Suppressor macrophage treated with lipopolysaccharide for 4 hours (primary cell): ENCODE data around the gene CD68.

Experiments used
- DNase-seq: peaks from one replicate; pipeline ENCODE4 v3.0.0-alpha.2; 2020

The CD68 gene

GRCh38 chr17:7560172-7561027 lies 19.0 kb upstream of the CD68 start:
- peak; percentile 68 for DNase-seq

GRCh38 chr17:7561028-7561575 lies 18.3 kb upstream of the CD68 start:
- peak; percentile 89 for DNase-seq

- DNase-seq = peak; percentile 97
These were observed 17.7 kb upstream of the CD68 start, which contains the start of gene SENP3 for GRCh38 chr17:7561589-7562207. TSS of gene SENP3 (plus strand) at chr17:7561919. CDS start at chr17:7563077, 1,158 bp downstream.

- no peak for DNase-seq
These were observed 17.2 kb upstream of the CD68 start for GRCh38 chr17:7562208-7562605.

GRCh38 chr17:7563115-7563869 lies 16.1 kb upstream of the CD68 start:
- no peak for DNase-seq

- DNase-seq = no peak
These were observed 9.9 kb upstream of the CD68 start for GRCh38 chr17:7569571-7569970.

GRCh38 chr17:7570351-7570750 lies 9.1 kb upstream of the CD68 start:
- no peak for DNase-seq

GRCh38 chr17:7572338-7572587 lies 7.2 kb upstream of the CD68 start:
- no peak for DNase-seq

GRCh38 chr17:7572588-7573323 lies 6.7 kb upstream of the CD68 start:
- peak; percentile 100 for DNase-seq

- DNase-seq = peak; percentile 97
These were observed 5.9 kb upstream of the CD68 start for GRCh38 chr17:7573324-7574080.

- DNase-seq = no peak
These were observed 5.1 kb upstream of the CD68 start for GRCh38 chr17:7574176-7574953.

- DNase-seq = no peak
These were observed 4.0 kb upstream of the CD68 start for GRCh38 chr17:7575481-7575883.

GRCh38 chr17:7575959-7576358 lies 3.5 kb upstream of the CD68 start:
- DNase-seq = no peak

- no peak for DNase-seq
These were observed 3.0 kb upstream of the CD68 start for GRCh38 chr17:7576432-7576937.

GRCh38 chr17:7577327-7578199 lies 1.9 kb upstream of the CD68 start:
- no peak for DNase-seq

- peak; percentile 61 for DNase-seq
These were observed 581 bp downstream of the CD68 start for GRCh38 chr17:7579834-7580603.

GRCh38 chr17:7580604-7581575 lies 1.5 kb downstream of the CD68 start:
- peak; percentile 52 for DNase-seq
